ENCODE results near the gene CD247.

The CD247 gene

DNA sequence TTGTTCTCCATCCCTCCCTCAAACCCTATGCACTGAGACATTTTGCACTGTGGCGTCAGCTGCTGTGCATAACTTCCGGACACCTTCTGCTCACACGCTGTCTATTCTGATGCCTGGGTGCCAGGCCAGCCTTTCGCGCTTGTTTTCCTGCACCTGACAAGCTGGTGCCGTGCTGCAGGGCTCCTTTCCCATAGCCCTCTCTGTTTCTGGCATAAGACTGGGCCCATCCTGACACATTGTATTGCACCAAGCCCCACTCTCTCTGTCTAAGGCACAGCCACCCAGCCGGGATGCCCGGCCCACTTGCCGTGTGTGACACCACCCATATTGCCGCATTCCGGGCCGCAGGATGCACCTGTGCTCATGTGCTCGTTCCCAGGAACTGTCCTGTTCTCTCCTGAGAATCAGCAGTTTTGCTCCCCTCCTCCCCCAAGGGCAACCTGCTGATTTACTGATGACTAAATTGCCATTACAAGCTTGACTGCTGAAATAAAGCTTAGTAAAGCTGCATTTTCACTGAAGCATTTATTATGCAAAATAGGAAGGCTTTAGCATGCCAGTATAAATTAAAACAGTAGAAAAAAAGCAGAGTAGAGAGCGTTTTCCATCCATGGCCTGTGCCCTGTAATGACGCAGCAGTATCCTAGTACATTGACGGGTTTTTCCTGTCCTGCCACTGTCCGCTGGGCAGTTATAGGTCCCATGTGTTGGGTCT, 88.0 kb downstream of the CD247 start:
- no peak for DNase-seq (ENCODE audit: low read depth)
- no peak overlapping the region for H3K4me3 ChIP-seq (ENCODE audit: low read length)
- TF ChIP-seq, protein P1, sequence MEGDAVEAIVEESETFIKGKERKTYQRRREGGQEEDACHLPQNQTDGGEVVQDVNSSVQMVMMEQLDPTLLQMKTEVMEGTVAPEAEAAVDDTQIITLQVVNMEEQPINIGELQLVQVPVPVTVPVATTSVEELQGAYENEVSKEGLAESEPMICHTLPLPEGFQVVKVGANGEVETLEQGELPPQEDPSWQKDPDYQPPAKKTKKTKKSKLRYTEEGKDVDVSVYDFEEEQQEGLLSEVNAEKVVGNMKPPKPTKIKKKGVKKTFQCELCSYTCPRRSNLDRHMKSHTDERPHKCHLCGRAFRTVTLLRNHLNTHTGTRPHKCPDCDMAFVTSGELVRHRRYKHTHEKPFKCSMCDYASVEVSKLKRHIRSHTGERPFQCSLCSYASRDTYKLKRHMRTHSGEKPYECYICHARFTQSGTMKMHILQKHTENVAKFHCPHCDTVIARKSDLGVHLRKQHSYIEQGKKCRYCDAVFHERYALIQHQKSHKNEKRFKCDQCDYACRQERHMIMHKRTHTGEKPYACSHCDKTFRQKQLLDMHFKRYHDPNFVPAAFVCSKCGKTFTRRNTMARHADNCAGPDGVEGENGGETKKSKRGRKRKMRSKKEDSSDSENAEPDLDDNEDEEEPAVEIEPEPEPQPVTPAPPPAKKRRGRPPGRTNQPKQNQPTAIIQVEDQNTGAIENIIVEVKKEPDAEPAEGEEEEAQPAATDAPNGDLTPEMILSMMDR (IDR thresholded peaks at IDR 0.05; ENCODE audit: insufficient read depth, low read depth, low read length, missing control alignments) = no peak

GRCh38 chr1:167429612-167430011, 88.7 kb downstream of the CD247 start:
- no peak overlapping the region for H3K4me3 ChIP-seq (ENCODE audit: low read length)
- DNase-seq (ENCODE audit: low read depth) = no peak
- TF ChIP-seq, protein P1 (IDR thresholded peaks at IDR 0.05; ENCODE audit: insufficient read depth, low read depth, low read length, missing control alignments) = no peak

GRCh38 chr1:167428395-167428794, 89.9 kb downstream of the CD247 start:
- no peak for DNase-seq (ENCODE audit: low read depth)
- no peak overlapping the region for H3K4me3 ChIP-seq (ENCODE audit: low read length)
- TF ChIP-seq, protein P1 (IDR thresholded peaks at IDR 0.05; ENCODE audit: insufficient read depth, low read depth, low read length, missing control alignments) = no peak

- TF ChIP-seq, protein P1 (IDR thresholded peaks at IDR 0.05; ENCODE audit: insufficient read depth, low read depth, low read length, missing control alignments) = no peak
- DNase-seq (ENCODE audit: low read depth) = no peak
These were observed 90.5 kb downstream of the CD247 start for GRCh38 chr1:167427848-167428247.

GRCh38 chr1:167426716-167427115, 91.6 kb downstream of the CD247 start:
- no peak for DNase-seq (ENCODE audit: low read depth)
- H3K4me3 ChIP-seq (ENCODE audit: low read length) = no peak overlapping the region
- TF ChIP-seq, protein P1 (IDR thresholded peaks at IDR 0.05; ENCODE audit: insufficient read depth, low read depth, low read length, missing control alignments) = no peak

More at GRCh38 chr1:167427848-167428247, 90.5 kb downstream of the CD247 start:
- H3K4me3 ChIP-seq (ENCODE audit: low read length) = no peak overlapping the region

DNA sequence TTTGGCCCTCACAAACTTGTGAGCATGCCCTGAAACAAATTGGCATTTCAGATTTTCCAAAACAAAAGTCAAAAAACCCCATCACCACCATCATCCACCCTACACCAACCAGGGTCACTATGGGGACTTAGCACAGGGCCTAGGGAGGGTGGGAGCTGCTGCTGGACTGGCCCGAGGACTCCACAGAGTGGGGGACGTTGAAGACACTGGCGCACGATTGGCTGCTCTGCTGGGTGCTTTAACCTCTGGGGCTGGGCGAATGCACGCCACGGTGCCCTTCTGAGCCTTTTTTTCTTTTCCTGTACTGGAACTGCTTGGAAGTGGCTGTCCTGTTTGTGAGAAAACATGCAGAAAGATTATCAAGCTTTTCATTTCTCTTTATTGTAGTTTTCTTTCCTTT, 92.8 kb downstream of the CD247 start:
- DNase-seq (ENCODE audit: low read depth) = no peak
- TF ChIP-seq, protein P1 (IDR thresholded peaks at IDR 0.05; ENCODE audit: insufficient read depth, low read depth, low read length, missing control alignments) = no peak
- no peak overlapping the region for H3K4me3 ChIP-seq (ENCODE audit: low read length)
